Lower leg skin (tissue), 4 donors: Measurements from ENCODE around the gene SVIL. TPM values are rescaled to one million over a fixed set of nuclear protein-coding genes. Genes with fewer than 3 reads are reported as not detected.
"Not testable (repeated sequence)": the region's sequence is repeated elsewhere in the genome, so short reads cannot be mapped to it uniquely, and the experiment has no call there.

Experiments
- DNase-seq, 2 donors: peaks; one replicate each; pipeline ENCODE4 v3.0.0-alpha.2; 2019; ENCODE audit warnings: low spot score in 2 of 2
- H3K4me3 ChIP-seq: fragments of 200-600 bp; sonication (generic); 2 replicates; pipeline ENCODE4 v1.5.1; 2017; ENCODE audit warnings: mild to moderate bottlenecking, low read depth; ENCODE audit not compliant: poor library complexity, severe bottlenecking
- POLR2A ChIP-seq, 2 donors: fragments of 450-650 bp; IDR thresholded peaks; one replicate each; pipeline ENCODE4 v1.6.1; 2016 to 2017; ENCODE audit warnings: antibody characterized with exemption in 2 of 2, mild to moderate bottlenecking in 1 of 2, moderate library complexity in 1 of 2
- WGBS, 2 donors: methylation state at CpG; one replicate each; pipeline ENCODE4 v1.1.5; 2018; 5-methylcytosine and 5-hydroxymethylcytosine counted together
- intact Hi-C: fragments of 100-400 bp; cut with DNase I; formaldehyde crosslinking; loops from one replicate; pipeline ENCODE4 v1.15.0; 2023; ENCODE audit warnings: low total_unique reads
- total RNA-seq, 4 donors: library from RNA; depleted of rRNA; stranded (reverse); fragments of >200 nt; gene quantifications; one replicate each; pipeline ENCODE4 v1.1.0, GENCODE V29; 2016
- TF ChIP-seq, protein P1 (sequence below), 3 donors: fragments of 450-650 bp; IDR thresholded peaks; one replicate each; pipeline ENCODE4 v1.5.1; 2016; ENCODE audit warnings: antibody characterized with exemption in 3 of 3, mild to moderate bottlenecking in 3 of 3, moderate library complexity in 2 of 3

The SVIL gene
- total RNA-seq, 4 donors from 2014 or later = 49.0 to 91.0 (median 74.4) TPM

- TF ChIP-seq POLR2A (IDR thresholded peaks at IDR 0.05) = no peak
- TF ChIP-seq, protein P1, sequence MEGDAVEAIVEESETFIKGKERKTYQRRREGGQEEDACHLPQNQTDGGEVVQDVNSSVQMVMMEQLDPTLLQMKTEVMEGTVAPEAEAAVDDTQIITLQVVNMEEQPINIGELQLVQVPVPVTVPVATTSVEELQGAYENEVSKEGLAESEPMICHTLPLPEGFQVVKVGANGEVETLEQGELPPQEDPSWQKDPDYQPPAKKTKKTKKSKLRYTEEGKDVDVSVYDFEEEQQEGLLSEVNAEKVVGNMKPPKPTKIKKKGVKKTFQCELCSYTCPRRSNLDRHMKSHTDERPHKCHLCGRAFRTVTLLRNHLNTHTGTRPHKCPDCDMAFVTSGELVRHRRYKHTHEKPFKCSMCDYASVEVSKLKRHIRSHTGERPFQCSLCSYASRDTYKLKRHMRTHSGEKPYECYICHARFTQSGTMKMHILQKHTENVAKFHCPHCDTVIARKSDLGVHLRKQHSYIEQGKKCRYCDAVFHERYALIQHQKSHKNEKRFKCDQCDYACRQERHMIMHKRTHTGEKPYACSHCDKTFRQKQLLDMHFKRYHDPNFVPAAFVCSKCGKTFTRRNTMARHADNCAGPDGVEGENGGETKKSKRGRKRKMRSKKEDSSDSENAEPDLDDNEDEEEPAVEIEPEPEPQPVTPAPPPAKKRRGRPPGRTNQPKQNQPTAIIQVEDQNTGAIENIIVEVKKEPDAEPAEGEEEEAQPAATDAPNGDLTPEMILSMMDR (IDR thresholded peaks at IDR 0.05) = no peak
- WGBS, 2 donors = 85 to 87% methylated on average over 28 of the region's 28 CpGs
- DNase-seq = peak in 1 of 2 donors; percentile 87
- intact Hi-C loops = no loop called here
- no peak overlapping the region for H3K4me3 ChIP-seq
These were observed 165.1 kb downstream of the SVIL start for GRCh38 chr10:29469481-29470354.

- WGBS, 2 donors = 95% methylated on average over 8 of the region's 8 CpGs
- H3K4me3 ChIP-seq = no peak overlapping the region
- no peak for DNase-seq
- TF ChIP-seq, protein P1 (IDR thresholded peaks at IDR 0.05) = no peak
- TF ChIP-seq POLR2A (IDR thresholded peaks at IDR 0.05) = no peak
- intact Hi-C loops = no loop called here
These were observed 169.4 kb downstream of the SVIL start for GRCh38 chr10:29465384-29465783.

DNA sequence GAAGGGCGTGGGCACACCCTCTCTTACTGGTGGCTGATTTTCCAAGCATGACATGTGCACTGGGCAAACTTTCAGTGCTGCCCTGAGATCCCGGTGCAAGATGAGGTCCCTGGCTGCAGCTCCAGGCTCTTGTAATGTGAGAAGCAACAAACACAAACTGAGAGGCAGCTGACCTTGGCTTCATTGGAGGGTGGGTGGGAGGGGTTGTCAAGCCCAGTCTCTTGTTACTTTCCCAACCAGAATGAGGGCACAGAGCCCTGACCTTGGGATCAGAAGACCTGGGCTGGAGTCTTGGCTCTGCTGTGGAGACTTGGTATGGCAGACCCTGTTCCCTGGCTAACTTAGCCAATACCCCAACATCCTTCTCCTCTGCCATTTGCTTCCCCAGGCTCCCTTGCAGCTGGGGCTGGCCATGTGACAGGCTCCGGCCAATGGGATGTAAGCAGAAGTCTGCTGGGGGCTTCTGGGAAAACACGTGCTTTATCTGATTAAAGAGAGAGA lies 170.1 kb downstream of the SVIL start:
- intact Hi-C loops = not testable (repeated sequence)

DNA sequence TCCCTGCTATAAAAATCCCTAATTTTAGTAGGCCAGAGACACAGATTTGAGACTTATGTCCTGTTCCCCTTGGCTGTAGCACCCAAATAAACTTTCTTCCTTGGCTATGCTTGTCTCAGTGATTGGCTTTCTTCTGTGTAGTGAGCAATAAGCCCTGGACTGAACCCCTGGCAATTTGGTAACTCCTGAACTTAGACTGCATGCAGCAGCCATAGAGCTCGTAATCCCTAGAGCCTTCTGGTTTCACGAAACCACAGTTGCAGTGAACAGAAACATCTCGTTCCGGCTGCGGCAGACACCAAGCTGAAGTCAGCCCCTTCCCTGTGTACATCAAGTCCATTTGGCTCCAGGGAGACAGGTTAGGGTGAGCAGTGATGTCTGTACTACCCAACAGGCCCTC lies 173.7 kb downstream of the SVIL start:
- 93 to 98% methylated on average over 5 of the region's 5 CpGs for WGBS, 2 donors

More for the DNA sequence above, 170.1 kb downstream of the SVIL start:
- not testable (repeated sequence) for H3K4me3 ChIP-seq, DNase-seq
- WGBS, 2 donors = 80 to 89% methylated on average over 4 of the region's 4 CpGs

DNA sequence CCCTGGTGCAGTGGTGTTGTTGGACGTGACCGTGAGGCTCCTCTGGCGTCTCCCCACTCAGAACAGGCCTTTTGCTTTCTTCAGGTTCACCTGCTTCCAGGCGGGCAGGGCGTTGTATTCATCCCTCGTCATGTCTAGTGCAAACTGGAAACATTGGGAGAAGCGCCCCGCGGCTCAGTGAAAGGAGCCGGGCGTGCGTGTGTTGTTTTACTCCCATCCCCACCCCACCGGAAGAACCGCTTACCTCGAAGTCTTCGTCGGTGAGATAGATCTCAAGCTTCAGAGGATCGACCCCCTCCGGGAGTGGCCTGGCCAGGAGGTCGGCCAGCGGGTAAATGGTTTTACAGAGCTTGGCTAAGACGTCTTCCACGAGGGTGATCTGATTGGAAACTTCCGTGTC lies 176.6 kb downstream of the SVIL start:
- DNase-seq, intact Hi-C loops, H3K4me3 ChIP-seq: not testable (repeated sequence)
- 90 to 92% methylated on average over 24 of the region's 24 CpGs for WGBS, 2 donors

More for the DNA sequence above, 173.7 kb downstream of the SVIL start:
- H3K4me3 ChIP-seq = no peak overlapping the region
- no peak for DNase-seq
- intact Hi-C loops = no loop called here
- TF ChIP-seq, protein P1 (IDR thresholded peaks at IDR 0.05) = no peak
- no peak for TF ChIP-seq POLR2A (IDR thresholded peaks at IDR 0.05)

DNA sequence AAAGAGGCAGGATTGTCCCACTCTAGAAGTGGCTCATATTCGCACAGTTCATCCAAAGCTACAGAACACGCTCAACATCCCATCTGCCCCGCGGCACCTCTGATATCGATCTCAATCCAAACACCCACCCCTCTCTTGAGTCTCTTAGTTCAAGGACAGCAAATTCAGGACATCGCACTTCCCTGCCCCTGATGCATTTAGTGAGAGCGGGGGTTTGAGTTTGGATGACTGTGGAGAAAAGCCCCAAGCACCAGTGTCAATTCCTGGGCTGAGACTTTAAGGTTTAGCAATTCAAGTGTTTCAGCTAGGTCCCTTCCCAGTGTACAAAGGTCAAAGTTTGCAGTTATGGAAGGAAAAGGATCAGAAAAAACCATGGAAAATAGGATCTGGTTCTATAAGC lies 179.7 kb downstream of the SVIL start:
- no peak overlapping the region for H3K4me3 ChIP-seq
- DNase-seq = no peak
- WGBS, 2 donors = 91 to 95% methylated on average over 7 of the region's 7 CpGs
- intact Hi-C loops = no loop called here
- TF ChIP-seq, protein P1 (IDR thresholded peaks at IDR 0.05) = no peak
